ENCODE measurements around the gene HOXA13. TPM values are rescaled to one million over a fixed set of nuclear protein-coding genes. Genes with fewer than 3 reads are reported as not detected.

HOXA13 gene
- total and polyA plus RNA-seq, 10 of the 15 experiments (the other 5 are each of a cell fraction or from before 2014, with no cell fraction given) = not detected

- TF ChIP-seq CUX1 (IDR thresholded peaks at IDR 0.05; ENCODE audit: insufficient replicate concordance, low read depth, low read length) = no peak
- TF ChIP-seq NBN (IDR thresholded peaks at IDR 0.05) = no peak
- TF ChIP-seq BCL11A (IDR thresholded peaks at IDR 0.05; ENCODE audit: low read depth, low read length) = no peak
- TF ChIP-seq RBBP5 (conservative IDR thresholded peaks at IDR 0.05) = no peak
- TF ChIP-seq RELA (IDR thresholded peaks at IDR 0.05; ENCODE audit: borderline replicate concordance, partially characterized antibody) = no peak
- no peak for TF ChIP-seq RCOR1 (conservative IDR thresholded peaks at IDR 0.05; ENCODE audit: low read depth, low read length)
- TF ChIP-seq MYB (IDR thresholded peaks at IDR 0.05; ENCODE audit: borderline replicate concordance, low read depth, low read length) = no peak
- no peak for TF ChIP-seq SKIL (IDR thresholded peaks at IDR 0.05; ENCODE audit: low read depth, poor library complexity, severe bottlenecking)
- no peak for TF ChIP-seq STAT1 (conservative IDR thresholded peaks at IDR 0.05)
- no peak for TF ChIP-seq PBX3 (IDR thresholded peaks at IDR 0.05; ENCODE audit: insufficient replicate concordance, low read depth, low read length)
These were observed 7.9 kb downstream of the HOXA13 start (continued) for GRCh38 chr7:27191833-27192545.
